SK-N-SH treated with all-trans-retinoic acid at 6 μM for 48 hours (cell line): ENCODE results near the gene HDAC8.

Experiments used
- CREB5 ChIP-seq: fragments of 250-450 bp; sonication (Bioruptor Pico); IDR thresholded peaks from 2 replicates; pipeline ENCODE4 v1.5.1; 2020; ENCODE audit warnings: low read depth, mild to moderate bottlenecking, moderate library complexity
- PPARA ChIP-seq: fragments of 250-450 bp; sonication (Bioruptor Pico); IDR thresholded peaks from 2 replicates; pipeline ENCODE4 v1.5.0; 2020; ENCODE audit warnings: mild to moderate bottlenecking, borderline replicate concordance
- RARB ChIP-seq: fragments of 250-450 bp; sonication (Bioruptor Pico); IDR thresholded peaks from 2 replicates; pipeline ENCODE4 v1.8.0; 2021; ENCODE audit warnings: mild to moderate bottlenecking, moderate library complexity
- ZFP30 ChIP-seq: fragments of 450-650 bp; formaldehyde crosslinking; IDR thresholded peaks from 2 replicates; pipeline ENCODE4 v1.5.0; 2022; ENCODE audit warnings: mild to moderate bottlenecking, moderate library complexity

DNA sequence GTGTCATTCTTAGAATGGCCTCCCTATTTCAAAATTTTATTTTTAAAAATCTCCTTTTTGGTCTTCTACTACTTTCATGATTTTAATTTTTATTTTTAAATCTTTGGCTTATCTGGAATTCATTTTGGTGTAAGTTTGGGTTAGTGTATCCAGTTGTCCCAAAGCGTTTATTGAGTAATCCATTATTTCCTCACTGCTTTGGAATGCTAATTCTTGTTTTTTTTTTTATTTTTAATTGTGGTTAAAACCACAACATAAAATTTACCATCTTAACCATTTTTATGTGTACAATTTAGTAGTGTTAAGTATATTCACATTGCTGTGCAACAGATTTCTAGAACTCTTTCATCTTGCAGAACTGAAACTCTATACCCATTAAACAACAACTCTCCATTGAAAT, 275.7 kb downstream of the HDAC8 start:
- TF ChIP-seq CREB5 (no peak), RARB (no peak), PPARA (no peak), ZFP30 (CRISPR knock-in tag) (no peak)
